ENCODE results near the gene CHI3L2. TPM values are rescaled to one million over a fixed set of nuclear protein-coding genes. Genes with fewer than 3 reads are reported as not detected.

The CHI3L2 gene
- total and polyA plus RNA-seq, 2 donors (not counting 1 experiment from before 2014, with no cell fraction given): 9.2 to 31.5 TPM

DNA sequence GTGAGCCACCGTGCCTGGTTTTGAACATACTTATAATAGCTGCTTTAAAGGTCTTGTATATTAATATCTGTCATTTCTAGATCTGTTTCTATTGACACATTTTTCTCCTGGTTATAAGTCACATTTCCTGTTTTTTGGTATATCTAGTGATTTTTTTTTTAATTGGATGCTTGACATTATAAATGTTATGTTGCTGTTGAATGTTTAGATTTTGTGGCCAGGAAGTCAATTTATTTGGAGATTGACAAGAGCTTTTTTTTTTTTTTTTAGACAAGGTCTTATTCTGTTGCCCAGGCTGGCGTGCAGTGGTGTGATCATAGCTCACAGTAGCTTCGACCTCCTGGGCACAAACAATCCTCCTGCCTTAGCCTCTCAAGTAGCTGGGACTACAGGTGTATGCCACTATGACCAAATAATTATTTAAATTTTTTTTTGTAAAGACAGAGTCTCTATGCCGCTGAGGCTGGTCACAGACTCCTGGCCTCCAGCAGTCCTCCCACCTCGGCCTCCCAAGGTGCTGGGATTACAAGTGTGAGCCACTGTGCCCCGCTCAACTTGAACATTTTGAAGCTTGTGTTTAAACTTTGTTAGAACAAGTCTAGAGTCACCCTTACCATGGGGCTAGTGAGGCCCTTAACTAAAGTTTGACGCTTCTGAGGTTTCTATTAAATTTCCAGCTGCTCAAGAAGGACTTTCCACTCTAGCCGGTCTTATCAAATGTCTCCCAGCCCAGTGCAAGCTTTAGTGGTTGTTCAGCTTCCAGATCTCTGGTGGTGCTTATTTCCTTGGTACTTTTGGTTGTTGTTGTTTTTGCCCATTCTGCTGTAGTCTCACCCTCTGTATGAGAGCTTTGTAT, 8.6 kb upstream of the CHI3L2 start:
- Histone ChIP-seq H3K4me2 (replicated peaks; ENCODE audit: low read depth, low read length, poor library complexity, severe bottlenecking) (peak overlapping the region; percentile 58), H3K4me3 (ENCODE audit: control extremely low read depth in 1 of 5, extremely low read depth in 1 of 5, insufficient read depth in 1 of 5, low read depth in 2 of 5, low read length in 4 of 5) (peak overlapping the region in 1 of 5 experiments; percentile 21), H3K4me1 (ENCODE audit: control insufficient read depth in 2 of 2, insufficient read depth in 2 of 2, low read length in 2 of 2) (peaks cover 97% of the 10 kb centered on the region in 2 donors), H3K27ac (ENCODE audit: low read length in 2 of 2) (peak overlapping the region; percentile 68 to 92), H2AFZ (ENCODE audit: insufficient read depth, low read depth, low read length, poor library complexity, severe bottlenecking) (no peak overlapping the region), H3K9ac (ENCODE audit: low read length) (peak overlapping the region; percentile 27), H3K9me3 (ENCODE audit: control extremely low read depth in 1 of 3, control insufficient read depth in 2 of 3, insufficient read depth in 1 of 3, low read length in 2 of 3) (no peaks in the 10 kb centered on the region), H3K79me2 (ENCODE audit: control insufficient read depth, insufficient read depth, low read length) (no peaks in the 10 kb centered on the region), H3K36me3 (replicated peaks in 1 of 2; ENCODE audit: control extremely low read depth in 1 of 2, control insufficient read depth in 1 of 2, extremely low read depth in 1 of 2, insufficient read depth in 2 of 2, low read length in 1 of 2) (no peaks in the 10 kb centered on the region), H4K20me1 (ENCODE audit: control insufficient read depth, insufficient read depth, low read length, poor library complexity, severe bottlenecking) (no peaks in the 10 kb centered on the region), H3K27me3 (replicated peaks in 1 of 4; ENCODE audit: control extremely low read depth in 1 of 4, control insufficient read depth in 3 of 4, insufficient read depth in 4 of 4, low read length in 3 of 4) (no peaks in the 10 kb centered on the region)
- H3K9me3 Mint-ChIP-seq (ENCODE audit: insufficient read depth): peaks cover 2% of the 10 kb centered on the region
- ChIA-PET CTCF (interaction anchor here (1.1 to 10.9 kb wide), 15 partner anchors 13 to 289 kb away, joined by 3 to 205 read pairs (median 7); partner anchors contain the start of genes CEPT1, DENND2D and DRAM2), POLR2A (interaction anchor here (0.6 to 8.3 kb wide), 5 partner anchors 11 to 87 kb away, joined by 3 to 138 read pairs (median 4); partner anchors contain the start of gene DENND2D)
- intact Hi-C loops (cut with micrococcal nuclease): loop anchor here (5.0 to 10.0 kb wide), 3 partner anchors 347 to 547 kb away; partner anchors contain the start of genes CD53 and KCNA3
- peak overlapping the region; percentile 82 for H3K4me3 Mint-ChIP-seq
- peak overlapping the region; percentile 95 for H3K27ac Mint-ChIP-seq
- no peaks in the 10 kb centered on the region for H3K27me3 Mint-ChIP-seq
- DNase-seq: no peak
- peaks cover 94% of the 10 kb centered on the region for H3K4me1 Mint-ChIP-seq
- 50% methylated on average over 2 of the region's 8 CpGs for WGBS (ENCODE audit: insufficient coverage)
- TF ChIP-seq, protein P1, sequence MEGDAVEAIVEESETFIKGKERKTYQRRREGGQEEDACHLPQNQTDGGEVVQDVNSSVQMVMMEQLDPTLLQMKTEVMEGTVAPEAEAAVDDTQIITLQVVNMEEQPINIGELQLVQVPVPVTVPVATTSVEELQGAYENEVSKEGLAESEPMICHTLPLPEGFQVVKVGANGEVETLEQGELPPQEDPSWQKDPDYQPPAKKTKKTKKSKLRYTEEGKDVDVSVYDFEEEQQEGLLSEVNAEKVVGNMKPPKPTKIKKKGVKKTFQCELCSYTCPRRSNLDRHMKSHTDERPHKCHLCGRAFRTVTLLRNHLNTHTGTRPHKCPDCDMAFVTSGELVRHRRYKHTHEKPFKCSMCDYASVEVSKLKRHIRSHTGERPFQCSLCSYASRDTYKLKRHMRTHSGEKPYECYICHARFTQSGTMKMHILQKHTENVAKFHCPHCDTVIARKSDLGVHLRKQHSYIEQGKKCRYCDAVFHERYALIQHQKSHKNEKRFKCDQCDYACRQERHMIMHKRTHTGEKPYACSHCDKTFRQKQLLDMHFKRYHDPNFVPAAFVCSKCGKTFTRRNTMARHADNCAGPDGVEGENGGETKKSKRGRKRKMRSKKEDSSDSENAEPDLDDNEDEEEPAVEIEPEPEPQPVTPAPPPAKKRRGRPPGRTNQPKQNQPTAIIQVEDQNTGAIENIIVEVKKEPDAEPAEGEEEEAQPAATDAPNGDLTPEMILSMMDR (IDR thresholded peaks at IDR 0.05): no peak
- no peak for TF ChIP-seq EZH2 (IDR thresholded peaks at IDR 0.05; ENCODE audit: borderline replicate concordance, insufficient read depth, low read depth, low read length, poor library complexity, severe bottlenecking)
- no peak for ATAC-seq (ENCODE audit: low read depth)

All from B cell (primary cell).